Stimulated activated naive CD8-positive, alpha-beta T cell treated with anti-CD3 and anti-CD28 coated beads, Interleukin-15, amount 100 ng/mL, for 72 hours (primary cell): ENCODE results near the gene SEMA6C.
"Not testable (repeated sequence)": the region's sequence is repeated elsewhere in the genome, so short reads cannot be mapped to it uniquely, and the experiment has no call there.

Experiments used
- ATAC-seq: fragments of 150-1000 bp; cut with Tn5 transposase; 2 replicates; pipeline ENCODE4 v1.10.0; 2021; ENCODE audit warnings: mild to moderate bottlenecking, moderate library complexity
- DNase-seq, 2 donors: peaks; one replicate each; pipeline ENCODE4 v3.0.0; 2021 to 2022
- H3K27ac Mint-ChIP-seq, 2 donors: one replicate each; pipeline ENCODE4 v1.8.0; 2022; ENCODE audit warnings: mild to moderate bottlenecking in 2 of 2, mixed read lengths in 2 of 2, moderate library complexity in 2 of 2
- H3K27me3 Mint-ChIP-seq: one replicate; pipeline ENCODE4 v1.8.0; 2022; ENCODE audit warnings: mixed read lengths
- H3K4me1 Mint-ChIP-seq: one replicate; pipeline ENCODE4 v1.8.0; 2022; ENCODE audit warnings: mild to moderate bottlenecking, mixed read lengths
- H3K4me3 Mint-ChIP-seq, 2 donors: one replicate each; pipeline ENCODE4 v1.8.0; 2022; ENCODE audit warnings: mild to moderate bottlenecking in 2 of 2, mixed read lengths in 2 of 2, moderate library complexity in 1 of 2
- H3K9me3 Mint-ChIP-seq, 2 donors: one replicate each; pipeline ENCODE4 v1.8.0; 2022; ENCODE audit warnings: mixed read lengths in 2 of 2

Gene SEMA6C

GRCh38 chr1:151146412-151147131 is at the start of gene SEMA6C:
Gene SEMA6C (minus strand): TSS chr1:151146631. CDS start chr1:151142621, 4,010 bp downstream.
- H3K9me3 Mint-ChIP-seq: no peaks in the 10 kb centered on the region
- peaks cover 10% of the 10 kb centered on the region for H3K27me3 Mint-ChIP-seq
- peak; percentile 82 to 86 for DNase-seq
- peak; percentile 99 for ATAC-seq
- H3K4me3 Mint-ChIP-seq: peak within 1 kb of the TSS; percentile 90 to 96
- H3K27ac Mint-ChIP-seq: peak within 1 kb of the TSS; percentile 75 to 80
- H3K4me1 Mint-ChIP-seq: peaks cover 23% of the 10 kb centered on the region

GRCh38 chr1:151194894-151195594 is 48.6 kb upstream of the SEMA6C start:
- not testable (repeated sequence) for DNase-seq, H3K4me3 Mint-ChIP-seq, H3K9me3 Mint-ChIP-seq, ATAC-seq, H3K27ac Mint-ChIP-seq, H3K27me3 Mint-ChIP-seq
- H3K4me1 Mint-ChIP-seq: peaks cover 38% of the 10 kb centered on the region

- ATAC-seq (no peak), DNase-seq (no peak)
- Mint-ChIP-seq H3K27ac (no peak overlapping the region), H3K9me3 (no peaks in the 10 kb centered on the region), H3K4me1 (peaks cover 31% of the 10 kb centered on the region), H3K4me3 (no peak overlapping the region), H3K27me3 (no peaks in the 10 kb centered on the region)
Measured at GRCh38 chr1:151193856-151194255, 47.4 kb upstream of the SEMA6C start.

DNA sequence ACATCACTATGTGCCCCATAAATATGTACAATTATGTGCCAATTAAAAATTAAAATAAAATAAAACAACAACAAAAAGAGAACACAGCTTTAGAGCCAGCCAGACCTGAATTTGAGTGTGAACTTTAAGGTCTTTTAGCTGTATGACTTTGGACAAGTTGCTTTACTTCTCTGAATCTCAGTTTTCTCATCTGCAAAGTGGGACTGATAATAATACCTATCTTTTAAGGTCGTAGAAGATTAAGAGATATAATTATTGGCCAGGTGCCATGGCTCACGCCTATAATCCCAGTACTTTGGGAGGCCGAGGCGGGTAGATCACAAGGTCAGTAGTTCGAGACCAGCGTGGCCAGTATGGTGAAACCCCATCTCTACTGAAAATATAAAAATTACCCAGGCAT is 46.9 kb upstream of the SEMA6C start:
- Mint-ChIP-seq H3K27ac (no peak overlapping the region), H3K9me3 (no peaks in the 10 kb centered on the region), H3K4me3 (no peak overlapping the region), H3K4me1 (peaks cover 35% of the 10 kb centered on the region), H3K27me3 (no peaks in the 10 kb centered on the region)
- no peak for ATAC-seq
- DNase-seq: no peak

DNA sequence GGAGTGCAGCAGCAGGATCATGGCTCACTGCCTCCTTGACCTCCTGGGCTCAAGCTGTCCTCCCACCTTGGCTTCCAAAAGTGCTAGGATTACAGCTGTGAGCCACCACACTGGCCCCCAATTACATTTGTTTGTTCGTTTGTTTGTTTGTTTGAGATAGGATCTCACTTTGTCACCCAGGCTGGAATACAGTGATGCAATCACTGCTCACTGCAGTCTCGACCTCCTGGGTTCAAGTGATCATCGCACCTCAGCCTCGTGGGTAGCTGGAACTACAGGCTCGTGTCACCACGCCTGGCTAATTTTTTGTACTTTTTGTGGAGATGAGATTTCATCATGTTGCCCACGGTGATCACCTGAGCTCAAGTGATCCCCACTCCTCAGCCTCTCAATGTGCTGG is 45.6 kb upstream of the SEMA6C start:
- Mint-ChIP-seq H3K27me3 (no peaks in the 10 kb centered on the region), H3K27ac (no peak overlapping the region), H3K4me1 (peaks cover 33% of the 10 kb centered on the region), H3K4me3 (no peak overlapping the region), H3K9me3 (no peaks in the 10 kb centered on the region)
- no peak for DNase-seq
- no peak for ATAC-seq

- Mint-ChIP-seq H3K27ac (peak within 1 kb of the TSS; percentile 99), H3K4me3 (peak within 1 kb of the TSS; percentile 98 to 99), H3K9me3 (no peaks in the 10 kb centered on the region), H3K4me1 (peaks cover 22% of the 10 kb centered on the region), H3K27me3 (no peaks in the 10 kb centered on the region)
- peak; percentile 84 to 88 for DNase-seq
- ATAC-seq: peak; percentile 99
Measured at GRCh38 chr1:151189637-151190445, 43.4 kb upstream of the SEMA6C start, which contains the start of gene VPS72. Gene VPS72 (minus strand): TSS chr1:151190197. CDS start chr1:151190121, 76 bp downstream.

- not testable (repeated sequence) for ATAC-seq, H3K27me3 Mint-ChIP-seq, H3K9me3 Mint-ChIP-seq, DNase-seq
- peak overlapping the region in 1 of 2 donors; percentile 75 for H3K27ac Mint-ChIP-seq
- H3K4me3 Mint-ChIP-seq: peak overlapping the region; percentile 98 to 99
- peaks cover 22% of the 10 kb centered on the region for H3K4me1 Mint-ChIP-seq
Measured at GRCh38 chr1:151188667-151189066, 42.2 kb upstream of the SEMA6C start.

DNA sequence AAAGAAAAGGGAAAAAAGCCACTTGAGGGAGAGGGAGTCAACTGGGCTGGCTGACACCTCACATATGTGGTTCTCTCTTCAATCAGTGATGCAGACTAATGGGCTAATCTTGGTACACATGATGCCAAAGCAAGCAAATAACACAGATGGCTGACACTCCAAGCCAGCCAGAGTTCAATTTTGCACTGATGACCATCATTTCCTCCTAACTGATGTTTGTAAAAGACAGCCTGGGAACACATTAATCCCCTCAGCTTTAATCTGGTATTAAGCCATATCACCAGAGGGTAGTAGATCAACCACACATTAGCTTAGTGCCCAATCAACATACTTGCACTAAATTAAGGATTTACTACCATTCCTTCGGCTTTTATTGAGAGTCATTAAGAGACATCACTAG is 40.8 kb upstream of the SEMA6C start:
- H3K27me3 Mint-ChIP-seq: no peaks in the 10 kb centered on the region
- no peak overlapping the region for H3K4me3 Mint-ChIP-seq
- H3K4me1 Mint-ChIP-seq: peaks cover 22% of the 10 kb centered on the region
- H3K27ac Mint-ChIP-seq: no peak overlapping the region
- DNase-seq (no peak), ATAC-seq (no peak)
- H3K9me3 Mint-ChIP-seq: no peaks in the 10 kb centered on the region

DNA sequence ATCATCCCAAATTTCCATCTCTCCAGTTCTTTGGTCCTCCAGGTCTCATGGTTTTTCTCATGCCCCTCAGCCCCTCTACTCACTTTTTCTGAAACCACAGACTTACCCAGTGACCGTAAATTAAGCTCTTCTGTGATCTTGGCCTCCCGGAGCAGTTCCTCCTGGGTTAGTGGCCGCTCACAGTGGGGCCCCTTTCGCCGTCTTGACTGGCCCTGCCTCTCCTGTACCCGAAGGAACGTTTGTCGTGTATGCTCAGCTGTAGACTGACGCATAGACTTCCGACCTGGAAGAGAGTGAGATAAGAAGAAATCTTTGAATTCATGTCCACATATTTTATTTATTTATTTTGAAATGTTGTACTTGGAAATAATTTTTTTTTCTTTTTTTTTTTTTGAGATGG is 37.8 kb upstream of the SEMA6C start:
- Mint-ChIP-seq H3K4me1 (peaks cover 16% of the 10 kb centered on the region), H3K4me3 (no peak overlapping the region), H3K27me3 (no peaks in the 10 kb centered on the region), H3K9me3 (no peaks in the 10 kb centered on the region), H3K27ac (no peak overlapping the region)
- no peak for ATAC-seq
- DNase-seq: no peak

DNA sequence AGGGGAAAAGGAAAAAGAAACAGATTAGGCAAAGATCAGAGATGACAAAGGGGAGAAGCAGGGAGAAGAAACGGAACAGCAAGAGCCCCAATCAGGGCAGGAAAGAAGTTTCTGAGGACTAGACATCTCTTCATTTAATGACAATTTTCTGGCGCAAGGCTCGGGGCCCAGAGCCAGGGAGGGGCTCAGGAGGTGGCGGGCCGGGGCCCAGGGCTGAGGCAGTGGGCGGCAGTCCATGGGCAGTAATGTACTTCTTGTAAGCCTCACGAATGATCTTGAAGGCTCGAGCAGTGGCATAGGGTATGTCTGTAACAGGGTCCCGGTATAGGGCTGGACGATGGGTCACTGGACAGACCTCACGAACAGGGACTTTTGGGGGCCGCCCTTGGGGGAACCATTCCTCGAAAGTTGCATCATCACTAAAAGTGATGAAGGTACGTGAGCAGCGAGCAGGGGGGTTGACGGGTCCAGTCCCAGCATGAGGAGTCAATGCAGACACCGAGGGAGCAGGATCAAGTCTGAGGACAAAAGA is 30.1 kb upstream of the SEMA6C start:
- no peak for DNase-seq
- Mint-ChIP-seq H3K9me3 (no peaks in the 10 kb centered on the region), H3K4me1 (peaks cover 12% of the 10 kb centered on the region), H3K27ac (peak overlapping the region in 1 of 2 donors; percentile 82), H3K27me3 (no peaks in the 10 kb centered on the region), H3K4me3 (no peak overlapping the region)
- no peak for ATAC-seq

- DNase-seq (no peak), ATAC-seq (peak; percentile 84)
- Mint-ChIP-seq H3K27me3 (no peaks in the 10 kb centered on the region), H3K4me3 (no peak within 1 kb of the TSS), H3K4me1 (peaks cover 12% of the 10 kb centered on the region), H3K27ac (peak within 1 kb of the TSS; percentile 14 to 82), H3K9me3 (no peaks in the 10 kb centered on the region)
Measured at GRCh38 chr1:151175863-151176262, 29.4 kb upstream of the SEMA6C start, which contains the start of gene TMOD4. Gene TMOD4 (minus strand): TSS chr1:151175981. CDS start chr1:151174875, 1,106 bp downstream.

DNA sequence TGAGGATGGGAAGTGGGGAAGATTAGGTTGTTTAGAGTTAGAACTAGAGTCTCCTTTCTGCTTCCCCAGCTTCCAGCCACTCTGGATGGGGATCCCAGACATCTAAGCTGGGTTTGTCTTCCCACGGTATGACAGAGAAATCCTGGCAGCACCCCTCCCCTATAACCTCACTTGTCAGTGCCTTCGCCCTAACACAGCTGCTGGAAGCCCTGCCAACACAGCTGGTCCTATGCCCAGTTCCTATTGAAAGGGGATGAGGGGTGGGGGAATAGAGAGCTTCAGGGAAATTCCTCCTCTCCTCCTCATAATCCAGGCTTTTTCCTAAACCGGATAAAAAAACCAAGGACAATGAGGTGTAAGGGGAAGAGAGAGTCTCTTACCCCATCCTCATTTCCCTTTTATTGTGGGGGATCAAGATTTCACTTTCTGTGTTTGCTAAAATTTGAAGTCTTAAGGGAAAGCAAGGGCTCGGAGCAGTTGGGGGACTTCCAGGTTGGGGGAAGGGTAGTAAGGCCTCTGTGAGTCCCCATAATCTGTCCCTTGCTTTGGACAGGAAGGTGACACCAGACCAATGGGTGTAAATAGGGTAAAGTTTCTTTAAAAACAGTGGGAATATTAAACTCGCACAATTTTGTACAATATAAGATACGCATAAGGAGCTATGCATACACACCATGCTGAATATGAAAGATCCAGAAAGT is 28.8 kb upstream of the SEMA6C start:
- peaks cover 12% of the 10 kb centered on the region for H3K4me1 Mint-ChIP-seq
- DNase-seq (no peak), ATAC-seq (no peak)
- H3K9me3 Mint-ChIP-seq: no peaks in the 10 kb centered on the region
- no peak overlapping the region for H3K4me3 Mint-ChIP-seq
- no peaks in the 10 kb centered on the region for H3K27me3 Mint-ChIP-seq
- H3K27ac Mint-ChIP-seq: peak overlapping the region in 1 of 2 donors; percentile 14

GRCh38 chr1:151171190-151171589 is 24.8 kb upstream of the SEMA6C start:
- no peak for ATAC-seq
- Mint-ChIP-seq H3K4me3 (no peak overlapping the region), H3K27me3 (no peaks in the 10 kb centered on the region), H3K4me1 (peaks cover 30% of the 10 kb centered on the region), H3K9me3 (no peaks in the 10 kb centered on the region), H3K27ac (no peak overlapping the region)
- no peak for DNase-seq

- no peak for ATAC-seq
- H3K27ac Mint-ChIP-seq: peak overlapping the region; percentile 76 to 96
- peak overlapping the region; percentile 89 to 94 for H3K4me3 Mint-ChIP-seq
- no peaks in the 10 kb centered on the region for H3K9me3 Mint-ChIP-seq
- no peaks in the 10 kb centered on the region for H3K27me3 Mint-ChIP-seq
- peaks cover 55% of the 10 kb centered on the region for H3K4me1 Mint-ChIP-seq
- no peak for DNase-seq
Measured at GRCh38 chr1:151167116-151167515, 20.7 kb upstream of the SEMA6C start.

GRCh38 chr1:151166505-151166956 is 20.1 kb upstream of the SEMA6C start:
- ATAC-seq (no peak), DNase-seq (no peak)
- no peaks in the 10 kb centered on the region for H3K9me3 Mint-ChIP-seq
- peak overlapping the region; percentile 96 to 98 for H3K27ac Mint-ChIP-seq
- H3K27me3 Mint-ChIP-seq: no peaks in the 10 kb centered on the region
- peak overlapping the region; percentile 89 to 94 for H3K4me3 Mint-ChIP-seq
- H3K4me1 Mint-ChIP-seq: peaks cover 61% of the 10 kb centered on the region
